GM18867 (cell line): ENCODE data around the gene TRIM31.

Experiments
- ATAC-seq: cut with Tn5 transposase; IDR thresholded peaks from one replicate; pipeline ENCODE4 v1.9.1; 2021; ENCODE audit warnings: mild to moderate bottlenecking, moderate library complexity; ENCODE audit not compliant: unreplicated experiment

Gene TRIM31

GRCh38 chr6:30087876-30088275, 25.0 kb downstream of the TRIM31 start:
- no peak for ATAC-seq

DNA sequence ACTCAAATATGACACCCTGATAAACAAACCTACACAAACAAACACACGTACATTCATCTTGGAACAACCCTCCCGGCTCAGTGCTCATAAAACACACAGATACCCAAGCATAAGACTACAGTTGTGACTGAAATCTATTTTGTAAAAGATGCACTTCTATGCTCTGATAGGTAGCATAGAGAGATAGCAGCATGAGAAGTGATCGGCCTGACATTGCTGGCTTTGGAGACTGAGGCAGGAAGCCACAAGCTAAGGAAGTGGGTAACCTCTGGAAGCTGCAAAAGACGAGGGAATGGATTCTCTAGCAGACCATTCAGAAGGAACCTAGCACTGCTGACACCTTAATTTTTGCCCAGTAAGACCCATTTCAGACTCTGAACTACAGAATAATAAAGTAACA, 35.7 kb downstream of the TRIM31 start:
- no peak for ATAC-seq

- ATAC-seq, result no peak
Observed at GRCh38 chr6:30075790-30076732, 36.8 kb downstream of the TRIM31 start.

GRCh38 chr6:30075094-30075789, 37.6 kb downstream of the TRIM31 start, which contains the start of gene RNF39:
Gene RNF39 (minus strand): TSS chr6:30075769. CDS start chr6:30075585, 184 bp downstream.
- no peak for ATAC-seq

DNA sequence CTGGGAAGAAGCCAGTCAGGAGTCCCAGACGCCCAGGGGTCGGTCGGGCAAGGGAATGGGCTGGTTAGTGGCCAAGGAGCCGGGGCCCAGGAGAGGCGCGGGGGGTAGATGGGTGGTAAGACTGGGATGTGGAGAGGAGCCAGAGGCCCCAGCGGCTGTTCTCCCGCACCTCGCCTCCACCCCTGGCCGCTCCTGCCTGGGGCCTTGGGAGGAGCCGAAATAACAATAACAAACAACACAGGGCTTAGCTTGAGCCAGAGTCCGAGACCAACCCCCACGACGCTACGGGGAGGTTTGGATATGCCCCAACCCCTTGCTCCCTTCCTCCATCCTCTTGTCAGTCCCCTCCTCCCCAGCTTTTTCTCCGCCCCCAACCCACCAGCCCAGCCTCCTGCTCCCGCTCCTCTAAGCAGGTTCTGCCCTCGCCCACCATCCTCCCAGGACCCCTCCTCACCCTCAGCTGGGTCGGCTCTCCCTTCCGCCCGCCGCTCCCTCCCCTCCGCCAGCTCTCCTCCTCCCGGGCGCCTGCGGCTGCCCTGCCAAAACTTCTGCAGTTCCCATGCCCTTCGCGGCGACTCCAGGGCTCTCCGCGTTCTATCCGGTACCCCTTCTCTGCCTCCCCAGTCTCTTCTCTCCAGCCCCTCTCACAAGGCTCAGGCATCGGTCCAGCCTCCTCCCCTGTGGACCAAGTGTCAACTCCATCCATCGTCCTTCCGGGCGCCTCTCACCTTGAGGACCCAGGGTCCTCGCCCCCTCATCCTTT, 38.4 kb downstream of the TRIM31 start:
- no peak for ATAC-seq

GRCh38 chr6:30073489-30074235, 39.2 kb downstream of the TRIM31 start:
- ATAC-seq, result no peak

DNA sequence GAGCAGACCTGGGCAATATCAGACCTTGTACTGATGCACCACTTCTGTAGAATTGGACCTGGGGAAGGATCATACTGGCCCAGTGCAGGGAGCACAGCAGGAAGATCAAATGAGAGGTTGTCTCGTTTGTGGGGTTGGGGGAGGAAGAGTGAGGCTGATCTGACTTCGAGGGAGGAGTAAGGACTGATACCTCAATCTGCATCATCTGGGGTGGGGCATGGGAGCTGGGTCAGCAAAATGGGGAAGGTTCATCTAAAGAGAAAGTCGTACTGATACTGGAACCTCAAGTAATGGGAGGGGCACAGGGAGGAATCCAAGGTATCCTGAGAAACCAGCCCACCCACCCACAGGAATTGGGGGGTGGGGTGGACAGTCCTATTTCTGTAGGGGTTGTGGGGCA, 41.0 kb downstream of the TRIM31 start:
- no peak for ATAC-seq

- no peak for ATAC-seq
Observed at GRCh38 chr6:30071081-30071818, 41.6 kb downstream of the TRIM31 start.

- ATAC-seq, result no peak
Observed at GRCh38 chr6:30067460-30068139, 45.3 kb downstream of the TRIM31 start.

DNA sequence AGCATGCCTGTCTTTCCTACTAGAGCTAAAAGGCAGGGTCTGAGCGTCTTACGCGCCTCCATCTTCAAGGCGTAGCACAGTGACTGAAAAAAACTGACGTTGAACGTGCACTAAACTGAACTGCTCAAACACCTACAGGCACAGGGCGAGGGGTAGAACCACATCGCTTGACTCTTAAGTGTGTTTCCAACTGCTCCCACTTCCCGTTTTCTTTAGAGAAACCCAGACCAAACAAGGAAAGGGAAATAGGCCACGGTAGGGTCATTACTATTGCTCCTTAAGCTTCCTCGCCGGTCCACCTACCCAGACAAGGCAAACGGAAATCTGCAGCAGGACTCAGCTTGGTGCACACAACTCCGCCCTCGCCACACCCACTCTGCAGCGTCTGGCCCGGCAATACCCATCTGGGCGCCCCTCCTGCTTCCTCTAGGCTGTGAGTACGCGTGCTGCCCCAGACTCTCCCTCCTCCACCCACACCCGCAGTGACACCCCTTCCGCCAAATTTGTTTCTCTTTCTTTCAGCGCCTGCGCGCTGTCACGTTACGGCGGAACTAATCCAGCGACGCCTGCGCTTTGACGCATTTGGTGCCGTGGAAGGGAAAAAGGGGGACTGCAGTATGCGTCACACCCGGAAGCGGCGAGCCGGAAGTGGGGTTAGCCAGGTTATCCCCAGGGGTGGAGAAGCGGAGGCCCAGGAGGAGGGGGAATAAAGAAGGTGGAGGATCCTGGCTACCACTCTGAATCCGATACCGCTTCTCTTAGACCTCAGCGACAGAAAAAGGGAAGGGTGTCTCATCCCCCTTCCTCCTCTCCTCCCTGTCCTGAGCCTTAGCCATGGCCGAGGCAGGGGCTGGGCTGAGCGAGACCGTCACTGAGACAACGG, 46.1 kb downstream of the TRIM31 start, which contains the start of gene PPP1R11:
Gene PPP1R11 (plus strand): TSS at position 622 of the 883 bp plus-strand sequence. CDS start 213 bp downstream, at position 835.
- peak; percentile 93 for ATAC-seq

GRCh38 chr6:30066082-30066481, 46.8 kb downstream of the TRIM31 start:
- no peak for ATAC-seq

GRCh38 chr6:30063315-30063714, 49.6 kb downstream of the TRIM31 start:
- ATAC-seq, result no peak

DNA sequence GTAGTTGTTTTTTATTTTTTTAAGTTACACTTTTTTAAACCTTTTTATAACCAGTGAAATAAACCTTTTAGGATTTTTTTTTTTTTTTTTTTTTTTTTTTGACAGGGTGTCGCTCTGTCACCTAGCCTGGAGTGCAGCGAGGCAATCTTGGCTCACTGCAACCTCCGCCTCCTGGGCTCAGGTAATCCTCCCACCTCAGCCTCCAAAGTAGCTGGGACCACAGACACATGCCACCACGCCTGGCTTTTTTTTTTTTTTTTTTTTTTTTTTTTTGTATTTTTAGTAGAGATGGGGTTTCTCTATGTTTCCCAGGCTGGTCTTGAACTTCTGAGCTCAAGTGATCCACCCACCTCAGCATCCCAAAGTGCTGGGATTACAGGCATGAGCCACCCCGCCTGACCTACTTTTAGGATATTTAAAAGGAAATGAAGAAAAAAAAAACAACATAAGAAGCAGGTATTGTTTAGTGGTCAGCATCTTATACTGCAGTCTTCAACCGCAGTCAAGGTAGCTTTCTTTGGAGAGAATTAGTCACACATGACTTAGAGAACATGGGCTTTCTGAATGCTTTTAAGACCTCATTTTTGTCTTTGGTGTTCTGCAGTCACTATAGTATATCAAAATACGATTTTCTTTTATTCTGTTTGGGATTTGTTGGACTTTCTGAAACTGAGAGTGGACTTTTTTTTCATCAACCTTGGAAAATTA, 50.3 kb downstream of the TRIM31 start:
- ATAC-seq, result no peak

- peak; percentile 12 for ATAC-seq
Observed at GRCh38 chr6:30061858-30062458, 50.9 kb downstream of the TRIM31 start.

- ATAC-seq, result peak; percentile 86
Observed at GRCh38 chr6:30061092-30061857, 51.6 kb downstream of the TRIM31 start, which contains the start of gene POLR1H. Gene POLR1H (plus strand): TSS chr6:30061265. CDS start chr6:30061525, 260 bp downstream.

GRCh38 chr6:30060606-30061091, 52.2 kb downstream of the TRIM31 start:
- ATAC-seq, result peak; percentile 15
